ENCODE measurements around the gene CFAP65.

GRCh38 chr2:219071131-219071816, 30.0 kb upstream of the CFAP65 start:
- TF ChIP-seq CTCF (IDR thresholded peaks at IDR 0.05), result no peak
- no peak for TF ChIP-seq POLR2A (IDR thresholded peaks at IDR 0.05)
- no peak for TF ChIP-seq POLR2AphosphoS5 (IDR thresholded peaks at IDR 0.05)
